ENCODE measurements around the gene ABCB10.
"Not testable (repeated sequence)": the region's sequence is repeated elsewhere in the genome, so short reads cannot be mapped to it uniquely, and the experiment has no call there.

Gene ABCB10

DNA sequence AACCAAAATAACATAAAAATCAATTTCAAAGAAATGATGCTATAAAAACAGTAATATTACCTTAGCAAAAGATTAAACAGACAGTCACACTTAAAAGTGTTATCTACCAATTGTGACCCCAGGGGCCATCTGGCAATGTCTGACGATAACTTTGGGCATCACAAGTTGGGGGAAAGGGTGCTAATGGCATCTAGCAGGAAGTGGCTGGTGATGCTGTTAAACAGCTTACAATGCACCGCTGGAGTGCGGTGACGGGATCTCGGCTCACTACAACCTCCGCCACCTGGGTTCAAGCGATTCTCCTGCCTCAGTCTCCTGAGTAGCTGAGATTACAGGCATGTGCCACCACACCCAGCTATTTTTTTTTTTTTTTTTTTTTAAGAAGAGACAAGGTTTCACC is 78.0 kb downstream of the ABCB10 start:
- TF ChIP-seq, protein P1, sequence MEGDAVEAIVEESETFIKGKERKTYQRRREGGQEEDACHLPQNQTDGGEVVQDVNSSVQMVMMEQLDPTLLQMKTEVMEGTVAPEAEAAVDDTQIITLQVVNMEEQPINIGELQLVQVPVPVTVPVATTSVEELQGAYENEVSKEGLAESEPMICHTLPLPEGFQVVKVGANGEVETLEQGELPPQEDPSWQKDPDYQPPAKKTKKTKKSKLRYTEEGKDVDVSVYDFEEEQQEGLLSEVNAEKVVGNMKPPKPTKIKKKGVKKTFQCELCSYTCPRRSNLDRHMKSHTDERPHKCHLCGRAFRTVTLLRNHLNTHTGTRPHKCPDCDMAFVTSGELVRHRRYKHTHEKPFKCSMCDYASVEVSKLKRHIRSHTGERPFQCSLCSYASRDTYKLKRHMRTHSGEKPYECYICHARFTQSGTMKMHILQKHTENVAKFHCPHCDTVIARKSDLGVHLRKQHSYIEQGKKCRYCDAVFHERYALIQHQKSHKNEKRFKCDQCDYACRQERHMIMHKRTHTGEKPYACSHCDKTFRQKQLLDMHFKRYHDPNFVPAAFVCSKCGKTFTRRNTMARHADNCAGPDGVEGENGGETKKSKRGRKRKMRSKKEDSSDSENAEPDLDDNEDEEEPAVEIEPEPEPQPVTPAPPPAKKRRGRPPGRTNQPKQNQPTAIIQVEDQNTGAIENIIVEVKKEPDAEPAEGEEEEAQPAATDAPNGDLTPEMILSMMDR (IDR thresholded peaks at IDR 0.05): no peak
- Histone ChIP-seq H3K79me2 (no peaks in the 10 kb centered on the region), H3K27me3 (ENCODE audit: control insufficient read depth, insufficient read depth, low read length) (no peaks in the 10 kb centered on the region), H3K36me3 (ENCODE audit: control insufficient read depth, insufficient read depth, low read length) (no peaks in the 10 kb centered on the region), H3K4me1 (no peaks in the 10 kb centered on the region), H3K4me2 (ENCODE audit: low read length) (no peak overlapping the region), H3K9ac (no peak overlapping the region), H3K27ac (no peak overlapping the region), H3K9me3 (ENCODE audit: control insufficient read depth, low read length) (no peaks in the 10 kb centered on the region), H3K4me3 (ENCODE audit: low read depth, low read length) (no peak overlapping the region), H2AFZ (no peak overlapping the region)

DNA sequence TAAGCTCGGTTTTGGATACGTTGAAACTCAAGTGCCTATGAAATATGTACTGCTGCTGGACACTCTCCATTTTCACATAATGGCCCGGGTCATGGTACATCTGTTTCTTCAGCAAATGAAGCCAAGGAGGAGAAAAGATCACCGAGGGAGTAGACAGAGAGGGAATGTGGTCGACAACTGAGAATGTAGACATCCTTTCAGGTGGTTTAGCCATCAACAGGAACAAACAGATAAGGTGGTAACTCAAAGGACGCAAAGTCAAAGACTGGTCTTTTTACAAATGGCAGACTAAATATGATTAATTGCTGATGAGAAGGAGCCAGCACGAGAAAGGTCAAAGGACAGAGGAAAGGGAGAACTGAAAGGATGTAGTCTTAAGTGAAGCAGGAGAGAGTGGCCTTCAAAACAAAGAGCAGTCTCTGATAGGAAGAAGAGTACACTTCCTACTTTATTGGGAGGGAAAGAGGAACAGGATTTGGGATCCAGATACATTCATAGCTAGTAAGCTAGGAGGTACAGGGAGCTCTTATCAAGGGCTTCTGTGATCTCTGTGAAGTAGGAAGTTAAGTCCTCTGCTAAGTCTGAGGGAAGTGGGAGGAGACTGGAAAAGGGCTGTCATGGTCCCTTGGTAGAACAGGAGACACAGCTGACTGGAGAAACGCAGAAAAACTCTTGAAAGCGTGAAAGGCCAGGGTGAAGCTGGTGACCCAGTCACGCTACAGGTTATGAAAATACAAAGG is 78.7 kb downstream of the ABCB10 start:
- Histone ChIP-seq H3K27ac (no peak overlapping the region), H3K4me3 (ENCODE audit: low read depth, low read length) (no peak overlapping the region)

DNA sequence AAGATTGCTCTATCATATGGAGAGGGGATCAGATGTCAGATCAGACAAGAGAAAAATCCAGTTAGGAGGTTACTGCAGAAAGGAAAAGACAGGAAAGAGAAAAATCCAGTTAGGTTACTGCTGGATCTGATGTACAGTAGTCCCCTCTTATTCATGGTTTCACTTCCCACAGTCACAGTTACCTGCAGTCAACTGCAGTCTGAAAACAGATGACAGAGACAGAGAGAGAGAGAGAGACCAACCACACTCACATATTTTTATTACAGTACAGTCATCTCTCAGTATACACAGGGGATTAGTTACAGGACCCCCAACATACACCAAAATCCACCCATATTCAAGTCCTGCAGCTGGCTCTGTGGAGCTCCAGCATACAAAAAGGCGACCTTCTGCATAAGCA is 79.7 kb downstream of the ABCB10 start:
- H3K9ac ChIP-seq: no peak overlapping the region
- H3K9me3 ChIP-seq (ENCODE audit: control insufficient read depth, low read length): no peaks in the 10 kb centered on the region
- no peak overlapping the region for H3K4me3 ChIP-seq (ENCODE audit: low read depth, low read length)
- no peak overlapping the region for H3K4me2 ChIP-seq (ENCODE audit: low read length)
- no peaks in the 10 kb centered on the region for H3K36me3 ChIP-seq (ENCODE audit: control insufficient read depth, insufficient read depth, low read length)
- no peaks in the 10 kb centered on the region for H3K4me1 ChIP-seq
- TF ChIP-seq, protein P1 (IDR thresholded peaks at IDR 0.05): no peak
- no peak overlapping the region for H2AFZ ChIP-seq
- H3K27ac ChIP-seq: no peak overlapping the region
- H3K79me2 ChIP-seq: no peaks in the 10 kb centered on the region
- H3K27me3 ChIP-seq (ENCODE audit: control insufficient read depth, insufficient read depth, low read length): no peaks in the 10 kb centered on the region

More for the DNA sequence above, 78.7 kb downstream of the ABCB10 start:
- Histone ChIP-seq H3K4me1 (no peaks in the 10 kb centered on the region), H3K27me3 (ENCODE audit: control insufficient read depth, insufficient read depth, low read length) (no peaks in the 10 kb centered on the region), H3K9ac (no peak overlapping the region), H2AFZ (no peak overlapping the region), H3K9me3 (ENCODE audit: control insufficient read depth, low read length) (no peaks in the 10 kb centered on the region), H3K36me3 (ENCODE audit: control insufficient read depth, insufficient read depth, low read length) (no peaks in the 10 kb centered on the region), H3K4me2 (ENCODE audit: low read length) (no peak overlapping the region), H3K79me2 (no peaks in the 10 kb centered on the region)
- TF ChIP-seq, protein P1 (IDR thresholded peaks at IDR 0.05): no peak

GRCh38 chr1:229475859-229476258 is 82.6 kb downstream of the ABCB10 start:
- not testable (repeated sequence) for H3K4me3 ChIP-seq (ENCODE audit: low read depth, low read length); H3K9ac ChIP-seq; H3K27me3 ChIP-seq (ENCODE audit: control insufficient read depth, insufficient read depth, low read length); H3K4me2 ChIP-seq (ENCODE audit: low read length); H2AFZ ChIP-seq; H3K27ac ChIP-seq; H3K79me2 ChIP-seq; H3K4me1 ChIP-seq; H3K9me3 ChIP-seq (ENCODE audit: control insufficient read depth, low read length); H3K36me3 ChIP-seq (ENCODE audit: control insufficient read depth, insufficient read depth, low read length)

GRCh38 chr1:229474509-229474908 is 84.0 kb downstream of the ABCB10 start:
- no peak overlapping the region for H2AFZ ChIP-seq
- H3K36me3 ChIP-seq (ENCODE audit: control insufficient read depth, insufficient read depth, low read length): no peaks in the 10 kb centered on the region
- H3K9me3 ChIP-seq (ENCODE audit: control insufficient read depth, low read length): no peaks in the 10 kb centered on the region
- no peak overlapping the region for H3K4me3 ChIP-seq (ENCODE audit: low read depth, low read length)
- TF ChIP-seq, protein P1 (IDR thresholded peaks at IDR 0.05): no peak
- no peak overlapping the region for H3K9ac ChIP-seq
- no peaks in the 10 kb centered on the region for H3K4me1 ChIP-seq
- H3K27ac ChIP-seq: no peak overlapping the region
- no peak overlapping the region for H3K4me2 ChIP-seq (ENCODE audit: low read length)
- no peaks in the 10 kb centered on the region for H3K79me2 ChIP-seq
- H3K27me3 ChIP-seq (ENCODE audit: control insufficient read depth, insufficient read depth, low read length): no peaks in the 10 kb centered on the region
